ENCODE results near the gene MRPL10.

MRPL10 gene

GRCh38 chr17:47831003-47831933 is at the start of gene MRPL10, which contains the start of gene LRRC46:
TSS of gene MRPL10 (minus strand) at chr17:47831541. CDS start at chr17:47831511, 30 bp downstream.
TSS of gene LRRC46 (plus strand) at chr17:47831670. CDS start at chr17:47831990, 320 bp downstream.
- DNase-seq (ENCODE audit: low spot score): peak; percentile 100

- no peak for DNase-seq (ENCODE audit: low spot score)
Measured at GRCh38 chr17:47879776-47880454, 48.6 kb upstream of the MRPL10 start.

GRCh38 chr17:47879028-47879585 is 47.8 kb upstream of the MRPL10 start:
- DNase-seq (ENCODE audit: low spot score): peak; percentile 42

- no peak for DNase-seq (ENCODE audit: low spot score)
Measured at GRCh38 chr17:47878203-47879027, 47.1 kb upstream of the MRPL10 start.

GRCh38 chr17:47877368-47878034 is 46.2 kb upstream of the MRPL10 start:
- no peak for DNase-seq (ENCODE audit: low spot score)

- no peak for DNase-seq (ENCODE audit: low spot score)
Measured at GRCh38 chr17:47875011-47875985, 44.0 kb upstream of the MRPL10 start.

GRCh38 chr17:47873200-47874090 is 42.1 kb upstream of the MRPL10 start:
- DNase-seq (ENCODE audit: low spot score): no peak

- no peak for DNase-seq (ENCODE audit: low spot score)
Measured at GRCh38 chr17:47872651-47873161, 41.4 kb upstream of the MRPL10 start.

- DNase-seq (ENCODE audit: low spot score): no peak
Measured at GRCh38 chr17:47872019-47872650, 40.8 kb upstream of the MRPL10 start.

GRCh38 chr17:47871048-47871447 is 39.7 kb upstream of the MRPL10 start:
- DNase-seq (ENCODE audit: low spot score): no peak

- no peak for DNase-seq (ENCODE audit: low spot score)
Measured at GRCh38 chr17:47870056-47870455, 38.7 kb upstream of the MRPL10 start.

- no peak for DNase-seq (ENCODE audit: low spot score)
Measured at GRCh38 chr17:47869114-47869513, 37.8 kb upstream of the MRPL10 start.

- no peak for DNase-seq (ENCODE audit: low spot score)
Measured at GRCh38 chr17:47867813-47868533, 36.6 kb upstream of the MRPL10 start.

- no peak for DNase-seq (ENCODE audit: low spot score)
Measured at GRCh38 chr17:47866941-47867340, 35.6 kb upstream of the MRPL10 start.

- no peak for DNase-seq (ENCODE audit: low spot score)
Measured at GRCh38 chr17:47864791-47865216, 33.5 kb upstream of the MRPL10 start.

- DNase-seq (ENCODE audit: low spot score): peak; percentile 86
Measured at GRCh38 chr17:47862621-47863440, 31.5 kb upstream of the MRPL10 start.

- no peak for DNase-seq (ENCODE audit: low spot score)
Measured at GRCh38 chr17:47860386-47860785, 29.0 kb upstream of the MRPL10 start.

Measured in AG20443 (cell line).